ENCODE results near the gene JPH4.

Gene JPH4

DNA sequence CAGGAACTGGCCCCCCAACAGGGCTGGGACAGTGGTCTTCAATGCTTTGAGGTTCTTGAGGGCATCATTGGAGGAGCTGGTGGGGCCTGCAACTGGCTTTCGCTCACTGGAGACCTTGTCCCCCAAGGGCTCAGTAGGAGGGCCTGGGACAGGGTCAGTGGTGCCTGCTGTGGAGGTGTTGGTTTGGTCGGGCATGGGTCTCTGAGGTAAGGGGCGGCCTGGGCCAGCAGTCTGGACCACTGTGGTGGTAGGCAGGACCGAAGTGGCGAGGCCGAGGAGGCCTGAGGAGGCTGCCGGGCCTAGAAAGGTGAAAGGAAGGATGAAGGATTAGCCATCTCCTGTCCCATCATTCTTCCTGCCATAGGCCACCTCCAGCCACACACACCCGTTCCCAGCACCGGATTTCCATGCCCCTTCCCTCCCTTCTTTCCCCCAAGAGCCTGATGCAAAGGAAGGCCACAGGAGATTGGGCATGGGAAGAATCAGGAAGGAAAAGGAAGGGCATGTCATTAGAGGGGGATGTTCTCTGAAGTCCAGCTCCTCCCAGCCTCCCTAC, 55.9 kb downstream of the JPH4 start:
- no peaks in the 10 kb centered on the region for H3K4me1 Mint-ChIP-seq
- H3K27me3 Mint-ChIP-seq = no peaks in the 10 kb centered on the region
- DNase-seq (no peak), ATAC-seq (no peak)
- no peaks in the 10 kb centered on the region for H3K9me3 Mint-ChIP-seq
- H3K27ac Mint-ChIP-seq = peak overlapping the region in 1 of 2 donors; percentile 75
- no peak overlapping the region for H3K4me3 Mint-ChIP-seq

DNA sequence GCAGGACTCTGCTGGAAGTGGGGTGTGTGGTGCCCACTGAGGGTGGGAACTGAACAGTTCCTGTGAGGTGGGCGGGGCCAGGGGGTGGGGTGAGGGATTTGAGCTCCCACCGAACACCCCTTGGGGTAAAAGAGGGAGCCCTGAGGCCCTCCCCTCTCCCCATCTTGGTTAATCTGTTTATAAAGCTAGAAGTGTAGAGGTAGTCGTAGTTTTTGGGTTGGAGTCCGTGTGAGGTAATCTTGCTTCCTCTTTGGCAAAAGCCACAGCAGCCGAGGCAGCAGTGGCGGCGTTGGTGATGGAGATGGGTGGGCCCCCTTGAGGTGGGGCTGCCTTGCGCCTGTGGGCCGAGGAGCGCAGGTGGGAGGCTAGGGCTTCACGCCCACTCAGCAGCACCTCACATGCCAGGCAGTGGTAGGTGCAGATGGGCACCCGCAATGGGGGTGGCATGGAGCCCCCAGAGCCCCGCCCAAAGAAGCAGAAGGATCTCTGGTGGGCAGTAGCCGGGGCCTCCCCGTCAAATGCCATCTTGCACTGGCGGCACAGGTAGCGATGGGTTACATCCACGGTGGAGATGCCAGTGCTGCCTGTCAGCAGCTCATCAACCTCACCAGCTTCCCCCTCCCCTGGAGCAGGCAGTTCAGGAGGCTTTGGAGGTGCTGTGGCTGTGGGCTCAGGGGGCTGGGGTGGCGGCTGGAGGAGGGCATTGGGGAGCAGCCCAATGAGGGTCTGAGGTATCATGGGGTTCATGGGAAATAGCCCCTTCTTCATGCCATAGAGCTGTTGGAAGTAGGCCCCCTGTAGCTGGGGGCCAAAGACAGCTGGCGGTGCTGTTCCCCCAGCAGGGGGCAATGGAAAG, 56.6 kb downstream of the JPH4 start:
- DNase-seq (no peak), ATAC-seq (no peak)
- H3K4me3 Mint-ChIP-seq = no peak overlapping the region
- H3K4me1 Mint-ChIP-seq = no peaks in the 10 kb centered on the region
- H3K27me3 Mint-ChIP-seq = no peaks in the 10 kb centered on the region
- peak overlapping the region in 1 of 2 donors; percentile 69 for H3K27ac Mint-ChIP-seq
- no peaks in the 10 kb centered on the region for H3K9me3 Mint-ChIP-seq

DNA sequence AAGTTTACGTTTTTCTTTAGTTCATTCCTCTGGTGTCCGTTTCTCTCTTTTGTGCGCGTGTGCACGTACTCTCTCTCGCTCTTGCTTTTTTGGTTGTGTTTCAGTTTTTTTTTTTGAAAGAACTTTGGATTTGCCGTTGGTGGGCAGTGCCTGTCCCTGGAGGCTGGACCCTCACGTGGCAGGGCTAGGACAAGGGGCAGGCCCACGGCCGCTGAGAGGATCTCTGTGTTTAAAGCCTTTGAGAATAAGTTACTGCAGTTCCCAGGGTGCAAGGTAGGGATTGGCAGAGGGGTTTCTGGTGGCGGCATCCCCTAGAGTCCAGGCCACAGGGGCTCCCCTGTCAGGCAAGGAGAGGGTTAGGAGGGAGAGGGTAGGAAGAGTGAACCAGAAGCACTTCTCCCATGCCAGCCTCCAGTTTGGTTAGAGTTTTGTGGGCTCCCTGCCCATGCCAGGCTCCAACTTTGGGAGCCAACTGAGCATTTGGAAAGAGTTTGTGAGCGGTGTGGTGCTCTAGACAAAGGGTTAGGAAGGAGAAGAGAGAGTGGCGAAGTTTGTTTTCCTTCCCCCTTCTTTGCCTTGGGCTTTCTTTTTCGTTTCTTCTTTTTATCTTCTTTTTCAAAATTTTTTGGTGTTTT, 57.6 kb downstream of the JPH4 start:
- ATAC-seq (no peak), DNase-seq (no peak)
- no peaks in the 10 kb centered on the region for H3K9me3 Mint-ChIP-seq
- H3K27me3 Mint-ChIP-seq = no peaks in the 10 kb centered on the region
- H3K27ac Mint-ChIP-seq = peak overlapping the region in 1 of 2 donors; percentile 89
- H3K4me3 Mint-ChIP-seq = no peak overlapping the region
- no peaks in the 10 kb centered on the region for H3K4me1 Mint-ChIP-seq

DNA sequence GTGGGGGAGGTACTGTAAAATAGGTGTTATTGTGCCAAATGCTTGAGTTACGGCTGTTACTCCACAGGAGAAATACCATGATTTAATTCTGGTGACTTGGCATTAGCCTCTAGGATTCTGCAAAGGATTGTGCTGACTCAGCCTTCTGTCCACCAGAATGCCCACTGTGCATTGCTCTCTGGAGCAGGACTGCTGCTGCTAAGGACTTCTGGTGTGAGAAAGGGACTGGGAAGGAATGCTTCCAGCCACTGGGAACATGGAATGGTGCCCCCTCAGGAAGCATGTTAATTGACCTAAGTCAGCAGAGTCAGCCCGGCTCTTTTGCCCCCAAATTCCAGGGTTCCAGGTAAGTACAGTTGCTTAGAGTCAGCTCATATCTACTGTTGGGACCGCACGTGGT, 59.9 kb downstream of the JPH4 start:
- no peaks in the 10 kb centered on the region for H3K4me1 Mint-ChIP-seq
- no peaks in the 10 kb centered on the region for H3K9me3 Mint-ChIP-seq
- no peak overlapping the region for H3K27ac Mint-ChIP-seq
- DNase-seq (no peak), ATAC-seq (no peak)
- no peak overlapping the region for H3K4me3 Mint-ChIP-seq
- H3K27me3 Mint-ChIP-seq = no peaks in the 10 kb centered on the region

All from stimulated activated naive CD8-positive, alpha-beta T cell treated with anti-CD3 and anti-CD28 coated beads, Interleukin-15, amount 100 ng/mL, for 72 hours (primary cell).